Hepatocyte (in vitro differentiated cells): ENCODE results near the gene SIDT2. TPM values are rescaled to one million over a fixed set of nuclear protein-coding genes. Genes with fewer than 3 reads are reported as not detected.

Source experiments
- DNase-seq: peaks from one replicate; pipeline ENCODE4 v3.0.0-alpha.2; 2016; ENCODE audit warnings: low spot score
- H2AFZ ChIP-seq: fragments of 200-600 bp; sonication (generic); 2 replicates; pipeline ENCODE4 v1.6.0; 2016; ENCODE audit warnings: antibody characterized with exemption, mild to moderate bottlenecking
- H3K27ac ChIP-seq: fragments of 200-600 bp; sonication (generic); 2 replicates; pipeline ENCODE4 v1.5.1; 2016; ENCODE audit warnings: mild to moderate bottlenecking
- H3K27me3 ChIP-seq: fragments of 200-600 bp; sonication (generic); 2 replicates; pipeline ENCODE4 v1.6.1; 2016
- H3K36me3 ChIP-seq: fragments of 200-600 bp; sonication (generic); replicated peaks from 2 replicates; pipeline ENCODE4 v1.5.1; 2016; ENCODE audit warnings: low read depth; ENCODE audit not compliant: insufficient read depth
- H3K4me1 ChIP-seq: fragments of 200-600 bp; sonication (generic); 2 replicates; pipeline ENCODE4 v1.5.1; 2016; ENCODE audit warnings: mild to moderate bottlenecking, moderate library complexity; ENCODE audit not compliant: insufficient read depth
- H3K4me2 ChIP-seq: fragments of 200-600 bp; sonication (generic); 2 replicates; pipeline ENCODE4 v1.6.0; 2016
- H3K4me3 ChIP-seq: fragments of 200-600 bp; sonication (generic); 2 replicates; pipeline ENCODE4 v1.5.1; 2016; ENCODE audit warnings: mild to moderate bottlenecking
- H3K79me2 ChIP-seq: fragments of 200-600 bp; sonication (generic); 2 replicates; pipeline ENCODE4 v1.6.0; 2017; ENCODE audit warnings: mild to moderate bottlenecking
- H3K9me2 ChIP-seq: fragments of 200-600 bp; sonication (generic); replicated peaks from 2 replicates; pipeline ENCODE4 v1.6.0; 2017; ENCODE audit warnings: mild to moderate bottlenecking; ENCODE audit not compliant: insufficient read depth
- H3K9me3 ChIP-seq: fragments of 200-600 bp; sonication (generic); 2 replicates; pipeline ENCODE4 v1.5.1; 2016; ENCODE audit warnings: low read depth, mild to moderate bottlenecking
- H4K20me1 ChIP-seq: fragments of 200-600 bp; sonication (generic); 2 replicates; pipeline ENCODE4 v1.6.0; 2016; ENCODE audit warnings: mild to moderate bottlenecking; ENCODE audit not compliant: insufficient read depth, poor library complexity, severe bottlenecking
- EZH2 ChIP-seq: fragments of 200-600 bp; sonication (generic); IDR thresholded peaks from 2 replicates; pipeline ENCODE4 v1.6.1; 2016; ENCODE audit warnings: antibody characterized with exemption, mild to moderate bottlenecking, borderline replicate concordance
- EZH2phosphoT487 ChIP-seq: fragments of 200-600 bp; sonication (generic); IDR thresholded peaks from one replicate; pipeline ENCODE4 v1.6.1; 2018; ENCODE audit warnings: antibody characterized with exemption, mild to moderate bottlenecking, low read depth, moderate library complexity; ENCODE audit not compliant: unreplicated experiment, severe bottlenecking
- WGBS: methylation state at CpG from one replicate; pipeline ENCODE4 v1.1.6; 2016; ENCODE audit warnings: low lambda C conversion rate; ENCODE audit errors: missing lambda C conversion rate; 5-methylcytosine and 5-hydroxymethylcytosine counted together
- polyA plus RNA-seq: library from polyadenylated mRNA; unstranded; fragments of >200 nt; fragmentation: Nextera tagmentation; extraction: Ambion mirVana; gene quantifications from 2 replicates; pipeline ENCODE4 v1.2.1, GENCODE V29; 2016
- total RNA-seq: library from RNA; depleted of rRNA; stranded (reverse); fragments of >200 nt; gene quantifications from 2 replicates; pipeline ENCODE4 v1.2.3, GENCODE V29; 2014
- TF ChIP-seq, protein P1 (sequence below): fragments of 200-600 bp; sonication (generic); IDR thresholded peaks from 2 replicates; pipeline ENCODE4 v1.5.1; 2016; ENCODE audit warnings: antibody characterized with exemption, mild to moderate bottlenecking; ENCODE audit not compliant: poor library complexity

SIDT2 gene
- total and polyA plus RNA-seq, 2 experiments from 2014 or later: 16.7 to 27.1 TPM

DNA sequence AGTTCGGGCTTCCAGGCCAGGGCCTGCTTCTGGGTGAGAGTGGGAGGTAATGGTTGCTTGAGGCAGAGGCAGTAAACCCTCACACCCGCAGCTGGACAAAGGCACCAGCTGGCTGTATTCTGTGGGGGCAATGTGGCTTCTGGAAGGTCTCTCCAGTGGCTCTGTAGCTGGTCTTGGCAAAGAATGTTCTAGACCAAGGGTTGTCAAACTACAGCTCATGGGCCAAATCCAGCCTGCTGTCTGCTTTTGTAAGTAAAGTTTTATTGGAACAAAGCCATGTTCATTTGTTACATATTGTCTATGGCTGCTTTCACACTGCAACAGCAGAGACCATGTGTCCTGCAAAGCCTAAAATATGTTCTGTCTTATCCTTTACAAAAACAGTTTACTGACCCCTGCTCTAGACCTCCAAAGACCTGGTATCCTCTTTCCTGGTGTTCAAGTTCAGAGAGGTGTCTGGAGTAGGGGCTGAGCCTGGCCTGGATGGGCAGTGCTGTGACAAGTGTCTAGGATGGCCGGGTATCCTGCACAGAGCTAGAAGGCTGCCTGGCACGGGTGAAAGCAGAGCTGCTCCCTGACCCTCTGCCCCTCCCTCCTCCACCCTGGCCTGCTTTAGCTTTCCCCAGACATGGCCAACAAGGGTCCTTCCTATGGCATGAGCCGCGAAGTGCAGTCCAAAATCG, 24.0 kb downstream of the SIDT2 start:
- peaks cover 14% of the 10 kb centered on the region for H3K4me1 ChIP-seq

DNA sequence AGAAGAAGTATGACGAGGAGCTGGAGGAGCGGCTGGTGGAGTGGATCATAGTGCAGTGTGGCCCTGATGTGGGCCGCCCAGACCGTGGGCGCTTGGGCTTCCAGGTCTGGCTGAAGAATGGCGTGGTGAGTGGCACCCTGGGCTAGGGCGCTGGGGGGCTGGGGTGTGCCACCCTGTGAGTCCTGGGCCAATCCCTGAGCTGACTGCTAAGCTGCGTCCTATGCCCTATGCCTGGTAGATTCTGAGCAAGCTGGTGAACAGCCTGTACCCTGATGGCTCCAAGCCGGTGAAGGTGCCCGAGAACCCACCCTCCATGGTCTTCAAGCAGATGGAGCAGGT, 24.5 kb downstream of the SIDT2 start:
- H3K27ac ChIP-seq: no peak overlapping the region
- no peak overlapping the region for H3K4me2 ChIP-seq
- no peak for DNase-seq
- H3K36me3 ChIP-seq: no peaks in the 10 kb centered on the region
- no peaks in the 10 kb centered on the region for H3K9me2 ChIP-seq
- H2AFZ ChIP-seq: no peak overlapping the region
- WGBS: 98% methylated on average over 10 of the region's 10 CpGs
- H3K79me2 ChIP-seq: no peaks in the 10 kb centered on the region
- peaks cover 10% of the 10 kb centered on the region for H3K4me1 ChIP-seq
- H3K27me3 ChIP-seq: no peaks in the 10 kb centered on the region
- H4K20me1 ChIP-seq: no peaks in the 10 kb centered on the region
- H3K4me3 ChIP-seq: no peak overlapping the region
- H3K9me3 ChIP-seq: no peaks in the 10 kb centered on the region
- TF ChIP-seq EZH2 (no peak), EZH2phosphoT487 (no peak)
- TF ChIP-seq, protein P1, sequence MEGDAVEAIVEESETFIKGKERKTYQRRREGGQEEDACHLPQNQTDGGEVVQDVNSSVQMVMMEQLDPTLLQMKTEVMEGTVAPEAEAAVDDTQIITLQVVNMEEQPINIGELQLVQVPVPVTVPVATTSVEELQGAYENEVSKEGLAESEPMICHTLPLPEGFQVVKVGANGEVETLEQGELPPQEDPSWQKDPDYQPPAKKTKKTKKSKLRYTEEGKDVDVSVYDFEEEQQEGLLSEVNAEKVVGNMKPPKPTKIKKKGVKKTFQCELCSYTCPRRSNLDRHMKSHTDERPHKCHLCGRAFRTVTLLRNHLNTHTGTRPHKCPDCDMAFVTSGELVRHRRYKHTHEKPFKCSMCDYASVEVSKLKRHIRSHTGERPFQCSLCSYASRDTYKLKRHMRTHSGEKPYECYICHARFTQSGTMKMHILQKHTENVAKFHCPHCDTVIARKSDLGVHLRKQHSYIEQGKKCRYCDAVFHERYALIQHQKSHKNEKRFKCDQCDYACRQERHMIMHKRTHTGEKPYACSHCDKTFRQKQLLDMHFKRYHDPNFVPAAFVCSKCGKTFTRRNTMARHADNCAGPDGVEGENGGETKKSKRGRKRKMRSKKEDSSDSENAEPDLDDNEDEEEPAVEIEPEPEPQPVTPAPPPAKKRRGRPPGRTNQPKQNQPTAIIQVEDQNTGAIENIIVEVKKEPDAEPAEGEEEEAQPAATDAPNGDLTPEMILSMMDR: no peak

More for the DNA sequence above, 24.0 kb downstream of the SIDT2 start:
- no peak overlapping the region for H3K4me3 ChIP-seq
- H4K20me1 ChIP-seq: no peaks in the 10 kb centered on the region
- no peaks in the 10 kb centered on the region for H3K9me2 ChIP-seq
- 88% methylated on average over 7 of the region's 7 CpGs for WGBS
- H3K79me2 ChIP-seq: no peaks in the 10 kb centered on the region
- no peak for TF ChIP-seq EZH2
- TF ChIP-seq, protein P1: no peak
- TF ChIP-seq EZH2phosphoT487: no peak
- no peak overlapping the region for H2AFZ ChIP-seq
- DNase-seq: no peak
- H3K36me3 ChIP-seq: no peaks in the 10 kb centered on the region
- H3K4me2 ChIP-seq: no peak overlapping the region
- H3K27me3 ChIP-seq: no peaks in the 10 kb centered on the region
- no peaks in the 10 kb centered on the region for H3K9me3 ChIP-seq
- H3K27ac ChIP-seq: no peak overlapping the region

DNA sequence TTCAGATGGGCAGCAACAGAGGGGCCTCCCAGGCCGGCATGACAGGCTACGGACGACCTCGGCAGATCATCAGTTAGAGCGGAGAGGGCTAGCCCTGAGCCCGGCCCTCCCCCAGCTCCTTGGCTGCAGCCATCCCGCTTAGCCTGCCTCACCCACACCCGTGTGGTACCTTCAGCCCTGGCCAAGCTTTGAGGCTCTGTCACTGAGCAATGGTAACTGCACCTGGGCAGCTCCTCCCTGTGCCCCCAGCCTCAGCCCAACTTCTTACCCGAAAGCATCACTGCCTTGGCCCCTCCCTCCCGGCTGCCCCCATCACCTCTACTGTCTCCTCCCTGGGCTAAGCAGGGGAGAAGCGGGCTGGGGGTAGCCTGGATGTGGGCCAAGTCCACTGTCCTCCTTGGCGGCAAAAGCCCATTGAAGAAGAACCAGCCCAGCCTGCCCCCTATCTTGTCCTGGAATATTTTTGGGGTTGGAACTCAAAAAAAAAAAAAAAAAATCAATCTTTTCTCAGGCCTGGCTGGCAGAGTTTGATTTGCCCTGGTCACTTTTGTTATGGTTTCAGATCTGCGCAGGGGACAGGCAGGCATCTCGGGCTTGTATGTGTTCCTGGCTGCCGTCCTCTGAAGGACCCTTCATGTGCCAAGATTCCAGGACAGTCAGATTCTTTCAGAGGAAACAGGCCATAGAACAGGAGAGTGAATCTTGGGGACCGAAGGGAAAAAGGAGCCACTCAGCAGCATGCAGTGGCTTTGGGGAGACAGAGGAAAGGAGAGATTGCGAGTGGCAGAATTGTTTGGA, 25.9 kb downstream of the SIDT2 start:
- Histone ChIP-seq H3K9me3 (no peaks in the 10 kb centered on the region), H4K20me1 (no peaks in the 10 kb centered on the region), H3K4me1 (no peaks in the 10 kb centered on the region), H2AFZ (no peak overlapping the region), H3K27me3 (no peaks in the 10 kb centered on the region), H3K4me3 (no peak overlapping the region), H3K79me2 (no peaks in the 10 kb centered on the region), H3K27ac (no peak overlapping the region), H3K9me2 (no peaks in the 10 kb centered on the region), H3K4me2 (no peak overlapping the region), H3K36me3 (no peaks in the 10 kb centered on the region)
- no peak for DNase-seq
- TF ChIP-seq, protein P1: no peak
- TF ChIP-seq EZH2 (no peak), EZH2phosphoT487 (no peak)
- WGBS: 91% methylated on average over 17 of the region's 17 CpGs
